ENCODE data around the gene RBFOX1. TPM values are rescaled to one million over a fixed set of nuclear protein-coding genes. Genes with fewer than 3 reads are reported as not detected.

Gene RBFOX1
- polyA plus RNA-seq, 1 donor from 2014 or later: 56.8 TPM

- no peak overlapping the region for H2AFZ ChIP-seq (ENCODE audit: low read depth, low read length)
- no peaks in the 10 kb centered on the region for H3K9me3 ChIP-seq (ENCODE audit: low read length)
- no peaks in the 10 kb centered on the region for H3K36me3 ChIP-seq (ENCODE audit: insufficient read depth, low read length)
- H3K27me3 ChIP-seq (ENCODE audit: insufficient read depth, low read depth, low read length): no peaks in the 10 kb centered on the region
- no peaks in the 10 kb centered on the region for H3K9me2 ChIP-seq (ENCODE audit: insufficient read depth, low read length)
- H3K4me3 ChIP-seq (ENCODE audit: low read length): no peak overlapping the region
- H3K79me2 ChIP-seq (replicated peaks; ENCODE audit: insufficient read depth, low read length): no peaks in the 10 kb centered on the region
- no peak overlapping the region for H3K27ac ChIP-seq (ENCODE audit: low read length)
- H4K20me1 ChIP-seq (ENCODE audit: insufficient read depth): no peaks in the 10 kb centered on the region
- TF ChIP-seq TAF1 (IDR thresholded peaks at IDR 0.05; ENCODE audit: low read depth) (no peak), CTCF (IDR thresholded peaks at IDR 0.05; ENCODE audit: poor library complexity, severe bottlenecking) (no peak), EP300 (conservative IDR thresholded peaks at IDR 0.05; ENCODE audit: poor library complexity, severe bottlenecking) (no peak), REST (IDR thresholded peaks at IDR 0.05; ENCODE audit: borderline replicate concordance) (no peak), SMC3 (conservative IDR thresholded peaks at IDR 0.05; ENCODE audit: poor library complexity) (no peak), RAD21 (conservative IDR thresholded peaks at IDR 0.05) (no peak), POLR2AphosphoS5 (IDR thresholded peaks at IDR 0.05) (no peak), EZH2 (IDR thresholded peaks at IDR 0.05; ENCODE audit: borderline replicate concordance, insufficient read depth, low read length, poor library complexity, severe bottlenecking) (no peak), MXI1 (conservative IDR thresholded peaks at IDR 0.05; ENCODE audit: poor library complexity, severe bottlenecking) (no peak)
- no peak overlapping the region for H3K9ac ChIP-seq (ENCODE audit: low read length)
- H3K4me2 ChIP-seq (ENCODE audit: low read length): no peak overlapping the region
- no peaks in the 10 kb centered on the region for H3F3A ChIP-seq (ENCODE audit: insufficient read depth, low read length, poor library complexity, severe bottlenecking)
Measured at GRCh38 chr16:7398536-7398935, 65.9 kb downstream of the RBFOX1 start.

GRCh38 chr16:7399296-7399695, 66.7 kb downstream of the RBFOX1 start:
- Histone ChIP-seq H3K9me3 (ENCODE audit: low read length) (no peaks in the 10 kb centered on the region), H3K27me3 (ENCODE audit: insufficient read depth, low read depth, low read length) (no peaks in the 10 kb centered on the region), H3K79me2 (replicated peaks; ENCODE audit: insufficient read depth, low read length) (no peaks in the 10 kb centered on the region)

More at GRCh38 chr16:7399296-7399695, 66.7 kb downstream of the RBFOX1 start:
- Histone ChIP-seq H3K4me3 (ENCODE audit: low read length) (no peak overlapping the region), H4K20me1 (ENCODE audit: insufficient read depth) (no peaks in the 10 kb centered on the region), H3F3A (ENCODE audit: insufficient read depth, low read length, poor library complexity, severe bottlenecking) (no peaks in the 10 kb centered on the region), H2AFZ (ENCODE audit: low read depth, low read length) (no peak overlapping the region), H3K9me2 (ENCODE audit: insufficient read depth, low read length) (no peaks in the 10 kb centered on the region), H3K27ac (ENCODE audit: low read length) (no peak overlapping the region), H3K36me3 (ENCODE audit: insufficient read depth, low read length) (no peaks in the 10 kb centered on the region), H3K9ac (ENCODE audit: low read length) (no peak overlapping the region), H3K4me2 (ENCODE audit: low read length) (no peak overlapping the region)
- TF ChIP-seq CTCF (IDR thresholded peaks at IDR 0.05; ENCODE audit: poor library complexity, severe bottlenecking) (no peak), POLR2AphosphoS5 (IDR thresholded peaks at IDR 0.05) (no peak), EP300 (conservative IDR thresholded peaks at IDR 0.05; ENCODE audit: poor library complexity, severe bottlenecking) (no peak)
